BJ (cell line): ENCODE measurements around the gene SLIT3. TPM values are rescaled to one million over a fixed set of nuclear protein-coding genes. Genes with fewer than 3 reads are reported as not detected.
"Not testable (repeated sequence)": the region's sequence is repeated elsewhere in the genome, so short reads cannot be mapped to it uniquely, and the experiment has no call there.

ENCODE experiments used
- CTCF ChIA-PET: fragments of 350-600 bp; formaldehyde crosslinking; extraction: SDS; loops from one replicate; lab custom pipeline; 2021; ENCODE audit warnings: antibody characterized with exemption, inconsistent platforms; lab: Yijun Ruan, JAX
- POLR2A ChIA-PET: fragments of 300-600 bp; sonication (Branson Sonifier 250); formaldehyde crosslinking; extraction: SDS; loops from one replicate; lab custom pipeline; 2021; ENCODE audit warnings: antibody characterized with exemption; lab: Charles Lee
- DNase-seq: peaks from one replicate; pipeline ENCODE4 v3.0.0-alpha.2; 2011; ENCODE audit warnings: low read depth
- H3K27me3 ChIP-seq: 2 replicates; pipeline ENCODE4 v1.6.0; 2011; ENCODE audit warnings: low read length; ENCODE audit not compliant: control insufficient read depth, insufficient read depth
- H3K36me3 ChIP-seq: 2 replicates; pipeline ENCODE4 v1.5.1; 2011; ENCODE audit warnings: low read length; ENCODE audit not compliant: control insufficient read depth, insufficient read depth
- H3K4me3 ChIP-seq: 2 replicates; pipeline ENCODE4 v1.5.1; 2011; ENCODE audit warnings: low read depth, mild to moderate bottlenecking, control low read depth, low read length
- CTCF ChIP-seq: IDR thresholded peaks from 2 replicates; pipeline ENCODE4 v1.5.1; 2011; ENCODE audit warnings: low read depth, mild to moderate bottlenecking, control low read depth, inconsistent platforms, low read length, moderate library complexity; ENCODE audit not compliant: insufficient read depth
- polyA plus RNA-seq: library from polyadenylated mRNA; depleted of rRNA; stranded (reverse); fragments of >200 nt; gene quantifications from 2 replicates; pipeline ENCODE4 v1.2.3, GENCODE V29; 2011

The SLIT3 gene
- polyA plus RNA-seq, 1 experiment, result 26.8 TPM

DNA sequence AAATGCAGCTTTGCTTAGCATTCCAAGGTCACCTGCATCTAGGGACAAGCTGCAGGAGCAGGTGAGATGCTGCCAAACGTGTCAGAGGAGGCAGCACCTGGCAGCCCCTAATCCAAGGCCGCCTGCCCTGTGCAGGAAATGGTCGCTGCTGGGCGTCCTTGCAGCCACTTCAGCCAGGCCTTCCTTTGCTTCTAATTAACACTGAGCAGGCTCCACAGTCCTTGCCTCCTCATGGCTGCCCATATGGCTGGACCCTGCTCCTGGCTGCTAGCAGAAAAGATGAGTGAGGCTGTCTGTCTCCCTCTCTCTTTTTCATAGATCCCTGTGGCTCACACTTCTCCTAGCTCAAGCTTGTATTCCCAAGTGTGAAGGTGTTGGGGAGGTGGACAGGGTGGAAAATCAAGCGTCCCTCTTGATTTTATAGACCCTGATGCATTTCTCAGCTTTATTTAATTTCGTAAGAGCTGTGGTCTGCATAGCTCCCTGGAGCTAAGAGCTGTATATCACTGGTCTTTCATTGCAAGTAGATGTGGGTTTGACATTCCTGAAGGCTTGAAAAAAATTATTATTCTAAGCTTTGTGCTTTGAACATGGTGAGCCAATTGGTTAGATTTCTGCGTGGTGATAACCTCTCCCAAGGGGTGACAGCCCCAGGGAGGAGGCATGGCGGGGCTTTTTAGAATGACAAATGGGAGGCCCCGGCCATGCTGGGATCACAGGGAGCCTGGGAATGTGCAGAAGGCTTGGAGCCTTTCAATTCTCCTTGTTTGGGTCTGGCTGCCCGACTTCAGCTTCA, 193.8 kb downstream of the SLIT3 start:
- no peak overlapping the region for H3K4me3 ChIP-seq
- TF ChIP-seq CTCF, result no peak
- H3K27me3 ChIP-seq, result no peaks in the 10 kb centered on the region; the same call in 1 of the 2 replicates
- ChIA-PET POLR2A (no interaction called here), CTCF (interaction anchor here (1.3 kb wide), 1 partner anchor 14 kb away, joined by 3 read pairs; no protein-coding TSS in a partner anchor)
- DNase-seq, result no peak
- no peaks in the 10 kb centered on the region for H3K36me3 ChIP-seq

DNA sequence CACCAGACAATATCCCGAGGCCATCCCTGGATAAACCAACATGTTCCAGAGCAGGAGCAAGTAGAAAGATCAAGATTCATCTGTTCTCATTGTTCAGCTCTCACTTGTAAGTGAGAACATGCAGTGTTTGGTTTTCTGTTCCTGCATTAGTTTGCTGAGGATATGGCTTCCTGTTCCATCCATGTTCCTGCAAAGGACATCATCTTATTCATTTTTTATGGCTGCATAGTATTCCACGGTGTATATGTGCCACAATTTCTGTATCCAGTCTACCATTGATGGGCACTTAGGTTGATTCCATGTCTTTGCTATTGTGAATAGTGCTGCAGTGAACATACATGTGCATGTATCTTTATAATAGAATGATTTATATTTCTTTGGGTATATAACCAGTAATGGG, 195.4 kb downstream of the SLIT3 start:
- H3K27me3 ChIP-seq, POLR2A ChIA-PET, DNase-seq, CTCF ChIA-PET, H3K36me3 ChIP-seq, H3K4me3 ChIP-seq: not testable (repeated sequence)

- POLR2A ChIA-PET, result no interaction called here
- no peak for DNase-seq
- TF ChIP-seq CTCF, result no peak
- H3K27me3 ChIP-seq, result no peaks in the 10 kb centered on the region; the same call in 1 of the 2 replicates
- no peaks in the 10 kb centered on the region for H3K36me3 ChIP-seq
- CTCF ChIA-PET, result no interaction called here
- H3K4me3 ChIP-seq, result no peak overlapping the region
Observed at GRCh38 chr5:169104937-169105494, 195.9 kb downstream of the SLIT3 start.

DNA sequence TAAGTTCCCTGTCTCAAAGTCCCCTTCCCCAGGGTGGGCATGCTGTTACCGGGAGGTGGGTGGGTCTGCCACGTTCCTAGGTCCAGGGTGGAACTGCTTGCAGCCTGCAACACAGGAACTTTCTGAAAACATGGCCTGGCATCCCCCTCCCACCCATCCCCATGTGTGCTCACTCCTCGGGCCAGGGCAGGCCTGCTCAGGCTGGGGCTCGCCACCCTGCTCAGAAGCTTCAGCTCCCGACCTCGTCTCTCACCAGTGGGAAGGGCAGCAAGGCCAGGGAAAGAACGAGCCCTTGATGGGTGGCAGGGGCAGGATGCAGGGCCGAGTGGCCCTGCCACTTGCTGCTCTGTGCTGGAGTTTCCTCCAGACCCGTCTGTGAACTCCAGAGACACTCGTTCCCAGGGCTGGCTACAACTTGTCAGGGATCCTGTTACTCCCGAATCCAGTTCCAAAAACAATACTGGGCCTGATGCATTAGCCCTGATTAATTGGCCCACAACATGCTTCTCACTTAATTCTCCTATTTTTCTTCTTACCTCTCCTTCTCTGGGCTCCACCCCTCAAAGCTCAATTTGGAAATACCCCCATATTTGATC, 197.3 kb downstream of the SLIT3 start:
- no peak for TF ChIP-seq CTCF
- CTCF ChIA-PET, result no interaction called here

DNA sequence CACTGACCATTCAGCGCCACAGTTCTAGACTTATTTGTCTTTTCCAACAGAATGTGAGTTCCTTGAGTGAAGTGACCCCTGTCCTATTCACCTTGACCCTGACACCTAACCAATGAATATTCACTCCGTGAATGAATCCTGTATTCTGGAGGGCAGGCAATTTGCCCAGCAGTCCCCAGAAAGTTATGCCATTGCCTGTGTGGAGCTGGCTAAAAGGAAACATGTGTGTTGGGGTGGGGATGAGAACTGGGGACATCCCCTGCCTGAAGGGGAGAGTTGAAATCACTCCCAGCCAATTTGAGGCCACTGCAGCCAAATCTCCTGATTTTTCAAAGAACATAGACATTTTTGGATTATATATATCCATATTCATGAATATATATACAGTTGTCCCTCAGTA, 199.0 kb downstream of the SLIT3 start:
- ChIA-PET POLR2A (no interaction called here), CTCF (interaction anchor here (1.1 kb wide), 1 partner anchor 11 kb away, joined by 3 read pairs; no protein-coding TSS in a partner anchor)

More for the DNA sequence above, 197.3 kb downstream of the SLIT3 start:
- POLR2A ChIA-PET, result no interaction called here
- H3K4me3 ChIP-seq, result no peak overlapping the region
- H3K36me3 ChIP-seq, result no peaks in the 10 kb centered on the region
- DNase-seq, result no peak
- no peaks in the 10 kb centered on the region; the same call in 1 of the 2 replicates for H3K27me3 ChIP-seq

More for the DNA sequence above, 199.0 kb downstream of the SLIT3 start:
- no peaks in the 10 kb centered on the region; the same call in 1 of the 2 replicates for H3K27me3 ChIP-seq
- no peak for DNase-seq
- no peak for TF ChIP-seq CTCF
- no peak overlapping the region for H3K4me3 ChIP-seq
- H3K36me3 ChIP-seq, result no peaks in the 10 kb centered on the region
